ENCODE results near the gene SERHL2.

GRCh38 chr22:42608136-42608822 is 54.5 kb downstream of the SERHL2 start:
- TF ChIP-seq POLR2AphosphoS5 (IDR thresholded peaks at IDR 0.05), result no peak
- TF ChIP-seq CTCF (IDR thresholded peaks at IDR 0.05), result no peak
- no peak for TF ChIP-seq EP300 (IDR thresholded peaks at IDR 0.05)
